Measurements from ENCODE around the gene CLDND2. TPM values are rescaled to one million over a fixed set of nuclear protein-coding genes. Genes with fewer than 3 reads are reported as not detected.
"Not testable (repeated sequence)": the region's sequence is repeated elsewhere in the genome, so short reads cannot be mapped to it uniquely, and the experiment has no call there.

Gene CLDND2
- total and polyA plus RNA-seq, 4 donors: 0.22 to 3.0 TPM; not detected in 2

GRCh38 chr19:51416422-51416821, 47.6 kb upstream of the CLDND2 start:
- H3K9me3 ChIP-seq (ENCODE audit: control insufficient read depth in 4 of 4, low read length in 3 of 4); H3K4me3 ChIP-seq (ENCODE audit: low read depth in 1 of 3, low read length in 3 of 3); H3K9ac ChIP-seq (ENCODE audit: low read depth in 1 of 2, low read length in 2 of 2); H3K27me3 ChIP-seq (ENCODE audit: control insufficient read depth in 4 of 4, insufficient read depth in 4 of 4, low read length in 3 of 4); H3K27ac ChIP-seq (ENCODE audit: low read depth in 1 of 2, low read length in 2 of 2); H3K36me3 ChIP-seq (ENCODE audit: control insufficient read depth in 4 of 4, insufficient read depth in 3 of 4, low read depth in 1 of 4, low read length in 3 of 4); H3K4me1 ChIP-seq (ENCODE audit: control insufficient read depth in 4 of 4, insufficient read depth in 4 of 4, low read length in 3 of 4); DNase-seq (ENCODE audit: low spot score): not testable (repeated sequence)
- 72% methylated on average over 15 of the region's 15 CpGs for WGBS

GRCh38 chr19:51415187-51415586, 46.4 kb upstream of the CLDND2 start:
- no peaks in the 10 kb centered on the region for H3K36me3 ChIP-seq (ENCODE audit: control insufficient read depth in 4 of 4, insufficient read depth in 3 of 4, low read depth in 1 of 4, low read length in 3 of 4)
- WGBS: 84% methylated on average over 12 of the region's 12 CpGs
- no peaks in the 10 kb centered on the region for H3K27me3 ChIP-seq (ENCODE audit: control insufficient read depth in 4 of 4, insufficient read depth in 4 of 4, low read length in 3 of 4)

More at GRCh38 chr19:51415187-51415586, 46.4 kb upstream of the CLDND2 start:
- TF ChIP-seq RXRA (IDR thresholded peaks at IDR 0.05) (no peak), SP1 (IDR thresholded peaks at IDR 0.05) (no peak), EGR1 (IDR thresholded peaks at IDR 0.05; ENCODE audit: low read depth in 2 of 2) (no peak), MAX (IDR thresholded peaks at IDR 0.05) (no peak), HNF4A (conservative IDR thresholded peaks at IDR 0.05) (no peak), RAD21 (IDR thresholded peaks at IDR 0.05) (no peak), NR2F2 (IDR thresholded peaks at IDR 0.05) (no peak), REST (IDR thresholded peaks at IDR 0.05) (no peak), FOXA2 (IDR thresholded peaks at IDR 0.05) (no peak), HNF4G (IDR thresholded peaks at IDR 0.05) (no peak), CTCF (IDR thresholded peaks at IDR 0.05; ENCODE audit: low read depth, low read length, missing input control) (no peak), JUND (IDR thresholded peaks at IDR 0.05) (no peak), ZBTB33 (IDR thresholded peaks at IDR 0.05) (no peak), TAF1 (conservative IDR thresholded peaks at IDR 0.05) (no peak), FOXA1 (IDR thresholded peaks at IDR 0.05) (no peak), ATF3 (IDR thresholded peaks at IDR 0.05) (no peak)
- Histone ChIP-seq H3K9me3 (ENCODE audit: control insufficient read depth in 4 of 4, low read length in 3 of 4) (no peaks in the 10 kb centered on the region), H3K27ac (ENCODE audit: low read depth in 1 of 2, low read length in 2 of 2) (no peak overlapping the region), H3K4me1 (ENCODE audit: control insufficient read depth in 4 of 4, insufficient read depth in 4 of 4, low read length in 3 of 4) (no peaks in the 10 kb centered on the region), H3K4me3 (ENCODE audit: low read depth in 1 of 3, low read length in 3 of 3) (no peak overlapping the region), H3K9ac (ENCODE audit: low read depth in 1 of 2, low read length in 2 of 2) (no peak overlapping the region)
- no peak for DNase-seq (ENCODE audit: low spot score)
